GM19438 (cell line): Measurements from ENCODE around the gene LRRTM1.

Source experiments
- ATAC-seq: cut with Tn5 transposase; IDR thresholded peaks from one replicate; pipeline ENCODE4 v1.9.1; 2021; ENCODE audit warnings: low read depth; ENCODE audit not compliant: unreplicated experiment

The LRRTM1 gene

GRCh38 chr2:80252294-80252986 is 52.1 kb downstream of the LRRTM1 start:
- ATAC-seq, result no peak
